ENCODE data around the gene TLCD3B.

TLCD3B gene

DNA sequence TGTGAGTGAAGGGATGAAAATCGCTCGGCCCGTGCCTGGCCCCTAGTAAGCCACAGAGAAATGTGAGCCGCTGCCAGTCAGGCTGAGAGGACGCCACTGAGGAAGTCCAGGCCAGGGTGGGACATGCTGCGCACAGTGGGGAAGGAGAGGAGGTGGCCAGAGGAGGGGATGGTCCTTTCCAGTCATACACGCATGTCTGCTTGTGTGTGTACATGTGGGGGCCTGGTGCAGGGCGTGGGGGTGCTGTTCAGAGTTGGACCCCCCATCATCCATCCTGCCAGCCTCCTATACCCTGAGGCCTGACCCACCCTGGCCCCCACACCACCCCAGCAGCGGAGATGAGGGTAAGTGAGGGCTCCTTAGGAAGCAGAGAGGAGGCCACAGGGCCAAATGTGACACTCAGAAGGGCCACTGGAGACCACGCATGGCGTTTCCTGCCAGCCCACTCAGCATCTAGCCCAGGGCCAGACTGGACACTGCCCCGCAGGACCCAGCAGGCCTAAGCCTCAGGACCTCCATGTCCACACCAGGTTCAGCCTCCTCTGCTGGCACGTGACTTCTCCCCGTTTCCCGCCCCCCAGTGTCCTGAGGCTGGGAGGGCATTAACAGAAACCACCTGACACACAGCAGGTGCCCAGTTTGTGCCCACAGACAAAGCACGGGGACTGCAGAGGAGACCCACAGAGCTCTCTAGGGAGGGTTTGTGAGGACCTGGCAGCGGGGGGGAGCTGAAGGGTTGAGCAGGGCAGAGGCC, 27.2 kb downstream of the TLCD3B start:
- no peak for DNase-seq

DNA sequence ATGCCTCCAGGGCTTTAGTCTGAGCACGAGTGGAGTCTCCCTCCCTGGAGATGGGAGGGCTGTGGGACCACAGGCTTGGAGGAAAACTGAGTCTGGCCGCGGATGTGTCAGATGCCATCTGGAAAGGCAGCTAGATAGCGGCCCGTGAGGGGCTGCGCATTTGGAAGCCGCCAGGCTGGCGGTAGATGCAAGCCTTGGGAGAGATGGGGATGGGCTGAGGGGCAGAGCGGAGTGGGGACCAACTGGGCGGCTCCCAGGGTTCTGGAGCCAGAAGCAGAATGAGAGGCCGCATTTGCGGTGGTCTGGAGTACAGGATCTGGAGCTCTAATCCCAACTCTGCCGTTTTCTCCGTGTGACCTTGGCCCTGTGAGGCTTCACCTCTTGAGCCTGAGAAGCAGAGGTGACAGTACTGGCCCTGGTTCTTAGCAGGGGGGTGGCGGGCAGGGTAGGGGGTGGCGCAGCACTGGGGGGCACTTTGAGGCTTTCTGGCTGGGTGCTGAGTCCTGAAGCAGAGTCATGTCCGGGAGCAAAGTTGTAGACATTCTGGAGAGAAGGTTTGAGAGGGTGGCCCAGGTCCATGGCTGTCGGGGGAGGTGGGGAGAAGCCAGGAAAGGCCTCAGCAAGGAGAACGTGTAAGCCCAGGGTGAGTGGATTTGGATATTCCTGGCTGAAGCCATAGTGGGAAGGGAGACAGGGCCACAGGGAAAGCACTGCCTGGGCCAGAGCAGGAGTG, 28.3 kb downstream of the TLCD3B start:
- no peak for DNase-seq

DNA sequence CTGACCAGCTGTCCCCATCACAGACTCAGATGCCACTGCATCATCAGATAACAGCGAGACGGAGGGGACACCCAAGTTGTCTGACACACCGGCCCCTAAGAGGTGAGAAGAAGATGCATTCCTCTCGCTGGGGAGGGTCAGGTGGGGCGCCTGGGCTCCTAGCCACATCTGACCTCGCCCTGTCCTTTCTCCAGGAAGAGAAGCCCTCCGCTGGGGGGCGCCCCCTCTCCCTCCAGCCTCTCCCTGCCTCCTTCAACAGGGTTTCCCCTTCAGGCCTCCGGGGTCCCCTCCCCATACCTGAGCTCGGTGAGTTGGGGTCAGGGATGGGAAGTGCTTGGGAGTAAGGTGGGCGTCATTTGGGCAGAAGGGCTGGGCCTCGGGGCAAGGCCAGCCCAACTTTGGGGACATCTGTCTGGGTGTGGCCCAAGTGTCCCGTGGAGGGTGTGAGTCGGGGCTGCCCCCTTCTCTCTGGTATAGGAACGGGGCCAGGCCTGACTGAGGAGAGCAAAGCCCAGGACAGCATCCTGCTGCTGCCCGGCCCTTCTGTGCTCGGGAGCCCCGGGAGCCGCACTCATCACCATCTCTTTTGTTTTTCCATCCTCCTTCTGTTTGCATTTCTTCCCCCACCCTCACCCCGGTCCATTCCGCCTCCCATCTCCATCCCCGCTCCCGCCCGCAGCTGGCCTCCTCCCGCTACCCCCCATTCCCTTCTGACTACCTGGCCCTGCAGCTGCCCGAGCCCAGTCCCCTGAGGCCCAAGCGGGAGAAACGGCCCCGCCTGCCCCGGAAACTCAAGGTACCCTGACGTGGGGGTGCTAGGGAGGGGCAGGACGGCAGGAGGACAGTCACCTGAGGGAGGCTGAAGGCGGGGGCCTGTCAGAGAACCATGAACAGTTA, 30.1 kb downstream of the TLCD3B start:
- DNase-seq: no peak

DNA sequence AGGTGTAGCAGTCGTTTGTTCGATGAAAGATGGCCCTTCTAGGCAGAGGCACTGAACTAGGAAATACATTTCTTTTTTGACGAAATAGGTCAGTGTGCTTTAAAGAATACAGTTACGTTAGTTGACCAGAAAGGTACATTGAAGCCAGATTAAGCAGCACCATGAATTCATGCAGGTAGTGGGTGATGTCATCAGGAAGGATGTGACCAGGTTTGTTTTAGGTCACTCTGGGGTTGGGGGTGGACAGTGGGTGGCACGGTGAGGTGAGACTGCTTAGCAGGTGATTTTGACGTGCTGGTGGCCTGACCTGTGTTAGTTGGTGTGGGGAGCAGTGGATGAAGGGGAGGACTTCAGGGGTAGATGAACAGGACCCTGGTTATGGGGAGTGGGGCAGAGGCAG, 31.5 kb downstream of the TLCD3B start:
- no peak for DNase-seq

DNA sequence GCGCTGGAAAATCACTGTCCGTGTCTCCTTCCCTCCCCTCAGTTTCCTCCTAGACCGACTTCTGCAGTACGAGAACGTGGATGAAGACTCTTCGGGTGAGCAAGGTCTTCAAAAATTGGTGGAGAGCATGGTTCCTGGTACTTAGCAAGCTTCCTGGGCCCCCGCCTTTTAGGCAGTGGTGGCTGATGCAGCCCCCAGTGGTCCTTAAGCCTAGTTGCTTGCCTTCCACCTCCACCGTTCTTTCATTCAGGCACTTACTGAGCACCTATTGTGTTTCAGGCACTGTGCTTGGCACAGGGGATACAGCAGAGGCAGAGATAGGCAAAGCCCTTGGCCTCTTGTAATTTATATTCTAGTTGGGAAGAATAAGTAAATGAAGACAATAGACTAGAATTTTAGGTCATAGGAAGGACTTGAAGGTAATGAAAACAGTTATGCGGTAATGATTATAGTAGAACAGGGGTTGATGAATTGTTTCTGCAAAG, 34.3 kb downstream of the TLCD3B start:
- DNase-seq: no peak

DNA sequence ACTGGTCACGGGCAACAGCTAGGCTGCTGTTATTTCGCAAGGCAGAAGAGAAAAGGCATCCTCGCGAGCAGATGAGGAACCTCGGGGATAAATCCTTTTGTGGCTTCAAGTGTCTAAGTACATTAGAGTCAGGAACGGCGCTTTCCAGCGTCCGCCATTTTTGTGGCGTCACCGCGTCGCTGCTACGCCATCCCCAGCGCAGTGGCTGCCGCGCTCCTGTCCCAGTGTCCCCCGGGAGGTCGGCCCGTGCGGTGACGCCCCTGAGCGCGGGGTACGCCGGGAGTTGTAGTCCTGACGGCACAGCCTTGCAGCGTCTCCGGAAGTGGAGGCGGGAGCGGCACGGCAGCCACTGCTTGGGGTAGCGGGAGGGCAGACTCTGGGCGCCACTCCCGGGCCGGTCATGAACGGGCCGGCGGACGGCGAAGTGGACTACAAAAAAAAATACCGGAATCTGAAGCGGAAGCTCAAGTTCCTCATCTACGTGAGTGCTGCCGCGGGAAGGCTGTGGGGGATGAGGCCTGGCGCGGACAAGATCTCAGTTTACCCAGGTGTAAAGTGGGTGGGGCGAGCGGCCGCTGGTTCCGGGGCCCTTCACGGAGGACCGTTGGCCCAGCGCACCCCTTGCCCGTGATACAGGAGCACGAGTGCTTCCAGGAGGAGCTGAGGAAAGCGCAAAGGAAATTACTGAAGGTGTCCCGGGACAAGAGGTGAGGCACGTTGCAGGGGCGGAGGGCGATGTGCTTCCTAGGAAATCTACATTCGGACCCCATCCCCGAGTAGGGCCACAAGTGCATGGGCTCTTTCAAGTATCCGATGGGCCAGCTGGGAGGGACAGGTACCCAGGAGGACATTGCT, 34.9 kb downstream of the TLCD3B start, which contains the start of gene INO80E:
INO80E (plus strand) TSS at position 331 of the 855 bp plus-strand sequence; CDS start at position 401, 70 bp downstream.
- DNase-seq: peak; percentile 99

DNA sequence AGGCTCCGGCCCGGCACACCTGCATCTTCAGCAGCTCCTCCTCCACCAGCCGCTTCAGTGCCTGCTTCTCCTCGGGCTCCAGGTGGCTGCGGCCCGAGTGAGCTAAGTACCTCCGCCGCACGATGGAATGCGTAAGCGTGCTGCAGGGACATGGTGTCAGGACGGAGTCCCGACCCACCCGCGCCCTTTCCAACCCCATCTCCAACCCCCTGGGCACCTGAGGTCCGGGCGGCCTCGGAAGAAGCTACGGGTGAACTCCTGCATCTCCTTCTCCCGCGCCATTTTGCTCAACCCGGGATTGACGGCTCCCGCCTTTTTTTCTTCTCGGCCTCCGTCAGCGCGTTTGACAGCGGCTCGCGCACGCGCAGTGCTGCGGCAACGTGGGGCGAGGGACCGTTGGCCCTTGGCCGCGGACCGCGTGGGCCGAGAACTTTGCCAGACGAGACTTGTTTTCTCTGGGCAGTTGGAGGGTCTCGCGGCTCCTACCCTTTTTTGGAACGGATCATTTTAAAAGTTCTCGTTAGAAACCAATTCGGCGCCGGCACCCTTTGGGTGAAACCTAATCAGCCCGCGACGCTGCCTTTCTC, 35.7 kb downstream of the TLCD3B start, which contains the start of gene HIRIP3:
HIRIP3 (minus strand) TSS at position 294 of the 587 bp plus-strand sequence; CDS start at position 282, 12 bp downstream.
- peak; percentile 83 for DNase-seq

DNA sequence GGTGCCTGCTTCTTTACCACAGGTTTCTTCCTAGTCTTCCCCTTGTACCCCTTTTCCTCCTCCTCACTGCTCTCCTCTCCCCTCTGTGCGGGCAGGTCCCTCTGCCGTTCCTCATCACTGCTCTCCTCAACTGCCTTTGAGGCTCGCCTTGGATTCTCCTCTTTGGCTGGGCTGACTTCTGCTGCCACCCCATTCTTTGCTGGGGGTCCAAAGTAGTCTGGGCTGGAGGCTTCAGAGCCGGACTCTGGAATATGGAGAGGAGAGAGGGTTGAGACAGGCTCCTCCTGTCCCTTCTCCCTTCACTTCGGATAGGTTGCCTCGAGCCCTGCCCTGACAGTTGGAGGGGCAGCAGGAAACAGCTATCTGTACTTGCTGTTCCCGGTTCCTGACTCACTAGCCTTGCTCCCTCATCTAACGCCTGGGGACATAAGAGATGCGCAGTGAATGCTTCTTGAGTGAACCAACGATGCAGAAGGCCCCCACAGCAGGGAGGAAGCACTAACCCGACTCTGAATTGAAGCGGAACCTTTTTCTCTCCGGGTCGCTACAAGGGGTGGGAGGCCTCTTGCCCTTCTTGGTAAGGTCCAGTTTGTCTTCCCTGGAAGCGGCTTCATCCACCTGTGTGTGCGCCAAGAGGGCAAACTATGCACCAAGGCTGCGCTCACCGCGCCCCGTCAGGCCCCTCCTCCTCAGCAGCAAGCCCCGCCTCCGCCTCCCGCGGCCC, 36.3 kb downstream of the TLCD3B start:
- no peak for DNase-seq

DNA sequence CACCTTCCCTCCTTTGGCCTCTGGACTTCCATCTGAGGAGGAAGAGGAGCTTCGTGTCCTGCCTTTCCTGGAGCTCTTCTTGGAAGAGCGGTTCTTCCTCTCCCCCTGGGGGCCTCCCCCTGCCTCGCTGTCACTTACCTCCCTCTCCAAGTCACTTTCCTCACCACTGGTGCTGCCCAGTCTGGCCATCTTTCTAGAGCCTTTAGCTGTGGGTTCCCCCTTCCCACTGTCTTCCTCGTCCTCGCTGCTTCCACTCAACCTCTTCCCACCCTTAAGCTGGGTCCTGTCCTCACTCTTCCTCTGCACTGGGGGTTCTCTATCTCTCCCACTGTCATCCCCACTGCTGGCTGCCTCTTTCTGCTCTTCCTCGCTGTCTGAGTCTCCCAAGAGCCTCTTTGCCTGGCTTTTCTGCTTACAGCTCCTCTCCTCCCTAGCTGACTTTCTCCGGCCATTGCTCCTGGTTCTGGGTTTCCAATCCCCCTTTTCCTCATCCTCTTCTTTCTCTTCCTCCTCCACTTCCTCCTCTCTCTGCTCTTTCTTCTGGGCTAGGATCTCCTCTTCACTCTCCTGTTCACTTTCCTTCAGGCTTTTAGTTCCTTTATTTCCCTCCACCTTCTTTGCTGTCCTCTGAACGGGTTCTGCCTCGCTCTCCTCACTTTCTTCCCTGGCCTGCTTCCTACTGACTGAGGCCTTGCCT, 37.0 kb downstream of the TLCD3B start:
- no peak for DNase-seq

DNA sequence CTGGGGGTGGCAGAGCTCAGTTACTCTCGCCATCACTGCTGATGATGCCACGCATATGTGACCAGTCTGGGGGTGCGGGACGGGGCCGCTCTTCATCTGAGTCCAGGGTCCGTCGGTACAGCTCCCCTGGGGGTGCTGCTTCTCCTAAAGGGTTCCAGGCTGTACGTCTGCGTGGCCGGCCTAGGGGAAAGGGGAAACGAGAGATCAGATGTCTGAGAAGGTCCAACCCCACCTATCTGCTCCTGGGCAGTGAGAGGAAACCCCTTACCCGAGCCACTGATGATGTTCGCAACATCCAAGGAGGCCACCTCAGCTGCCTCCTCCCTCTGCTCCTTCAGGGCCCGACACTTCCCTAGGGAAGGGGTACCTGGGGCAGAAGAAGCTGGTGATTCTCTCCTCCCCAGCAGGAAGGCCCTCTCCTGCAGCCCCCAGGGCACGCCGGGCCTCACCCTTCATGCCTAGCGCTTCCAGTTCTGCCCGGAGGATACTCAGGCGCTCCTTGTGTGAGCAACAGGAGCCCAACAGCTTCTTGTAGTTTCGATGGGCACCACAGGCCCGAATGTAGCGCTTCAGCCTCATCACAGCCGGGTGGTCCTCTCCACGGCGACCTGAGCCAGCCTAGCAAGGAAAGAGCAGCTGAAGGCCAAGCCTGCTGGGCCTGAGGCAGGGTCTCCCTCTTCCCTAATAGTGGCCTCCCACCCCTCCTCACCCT, 37.7 kb downstream of the TLCD3B start:
- no peak for DNase-seq

DNA sequence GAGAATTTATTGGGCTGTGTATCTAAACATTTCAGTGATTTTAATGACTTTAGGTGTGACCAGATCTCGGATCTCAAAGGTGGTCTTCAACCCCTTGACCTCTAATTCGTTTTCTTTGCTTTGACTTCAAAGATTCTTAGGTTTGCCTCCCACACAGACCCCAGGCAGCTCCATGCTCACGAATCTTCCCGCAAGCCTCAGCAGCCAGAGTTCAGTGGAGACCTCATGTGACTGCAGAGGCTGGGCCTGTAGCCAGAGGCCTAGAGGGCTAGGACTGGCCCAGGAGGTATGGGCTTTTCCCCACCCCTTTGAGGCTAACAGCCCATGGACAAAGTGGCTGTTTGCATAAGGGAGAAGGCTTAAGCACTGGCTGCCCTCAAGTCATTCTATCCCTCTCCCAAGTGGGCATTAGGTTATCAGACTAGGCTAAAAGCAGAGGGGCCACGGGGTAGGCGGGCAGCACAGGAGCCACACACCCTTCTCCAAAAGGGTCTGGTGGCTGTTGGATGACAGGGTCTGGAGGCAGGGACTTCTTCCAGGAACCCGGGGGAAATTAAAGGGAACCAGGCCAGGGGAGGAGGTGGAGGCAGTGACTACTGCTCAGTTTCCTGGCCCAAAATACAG, 38.6 kb downstream of the TLCD3B start:
- no peak for DNase-seq

DNA sequence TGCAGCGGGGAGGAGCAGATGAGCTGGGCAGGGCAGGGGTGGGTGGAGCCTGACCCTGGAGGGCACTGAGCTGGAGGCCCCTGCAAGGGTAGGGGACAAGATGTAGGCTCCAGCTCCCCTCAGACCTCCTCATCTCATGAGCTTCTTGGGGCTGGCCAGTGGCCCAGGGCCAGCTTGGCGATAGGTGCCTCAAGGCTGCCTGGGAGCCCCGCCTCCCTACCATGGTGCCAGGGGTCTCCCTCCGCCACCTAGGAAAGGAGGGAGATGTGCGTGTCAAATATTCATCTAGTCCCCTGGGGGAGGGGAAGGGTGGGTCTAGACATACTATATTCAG, 39.5 kb downstream of the TLCD3B start:
- no peak for DNase-seq

DNA sequence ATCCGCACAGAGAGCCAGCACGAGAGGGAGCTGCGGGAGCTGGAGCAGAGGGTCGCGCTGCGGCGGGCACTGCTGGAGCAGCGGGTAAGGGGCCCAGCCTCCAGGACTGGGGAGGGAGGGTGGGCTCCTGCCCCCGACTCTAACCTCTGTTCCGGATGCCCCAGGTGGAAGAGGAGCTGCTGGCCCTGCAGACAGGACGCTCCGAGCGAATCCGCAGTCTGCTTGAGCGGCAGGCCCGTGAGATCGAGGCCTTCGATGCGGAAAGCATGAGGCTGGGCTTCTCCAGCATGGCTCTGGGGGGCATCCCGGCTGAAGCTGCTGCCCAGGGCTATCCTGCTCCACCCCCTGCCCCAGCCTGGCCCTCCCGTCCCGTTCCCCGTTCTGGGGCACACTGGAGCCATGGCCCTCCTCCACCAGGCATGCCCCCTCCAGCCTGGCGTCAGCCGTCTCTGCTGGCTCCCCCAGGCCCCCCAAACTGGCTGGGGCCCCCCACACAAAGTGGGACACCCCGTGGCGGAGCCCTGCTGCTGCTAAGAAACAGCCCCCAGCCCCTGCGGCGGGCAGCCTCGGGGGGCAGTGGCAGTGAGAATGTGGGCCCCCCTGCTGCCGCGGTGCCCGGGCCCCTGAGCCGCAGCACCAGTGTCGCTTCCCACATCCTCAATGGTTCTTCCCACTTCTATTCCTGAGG, 40.0 kb downstream of the TLCD3B start:
- no peak for DNase-seq

DNA sequence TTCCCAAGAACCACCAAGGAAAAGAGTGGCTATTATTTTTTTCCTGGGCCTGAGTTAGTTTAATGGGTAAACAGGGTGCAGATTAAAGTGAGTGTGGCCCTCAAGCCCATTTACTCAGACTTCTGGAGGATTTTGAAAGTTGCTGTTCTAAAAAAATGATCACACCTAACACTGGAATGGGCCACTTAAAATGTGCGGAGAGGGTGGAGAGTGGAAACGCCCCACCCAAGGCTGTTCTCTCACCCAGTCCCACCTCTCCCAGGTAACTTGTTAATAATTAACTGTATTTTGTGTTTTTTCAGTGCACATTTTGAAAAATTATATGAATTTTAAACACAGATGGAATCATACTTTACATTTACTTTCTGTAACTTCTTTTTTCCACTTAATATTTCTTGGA, 41.0 kb downstream of the TLCD3B start:
- no peak for DNase-seq

DNA sequence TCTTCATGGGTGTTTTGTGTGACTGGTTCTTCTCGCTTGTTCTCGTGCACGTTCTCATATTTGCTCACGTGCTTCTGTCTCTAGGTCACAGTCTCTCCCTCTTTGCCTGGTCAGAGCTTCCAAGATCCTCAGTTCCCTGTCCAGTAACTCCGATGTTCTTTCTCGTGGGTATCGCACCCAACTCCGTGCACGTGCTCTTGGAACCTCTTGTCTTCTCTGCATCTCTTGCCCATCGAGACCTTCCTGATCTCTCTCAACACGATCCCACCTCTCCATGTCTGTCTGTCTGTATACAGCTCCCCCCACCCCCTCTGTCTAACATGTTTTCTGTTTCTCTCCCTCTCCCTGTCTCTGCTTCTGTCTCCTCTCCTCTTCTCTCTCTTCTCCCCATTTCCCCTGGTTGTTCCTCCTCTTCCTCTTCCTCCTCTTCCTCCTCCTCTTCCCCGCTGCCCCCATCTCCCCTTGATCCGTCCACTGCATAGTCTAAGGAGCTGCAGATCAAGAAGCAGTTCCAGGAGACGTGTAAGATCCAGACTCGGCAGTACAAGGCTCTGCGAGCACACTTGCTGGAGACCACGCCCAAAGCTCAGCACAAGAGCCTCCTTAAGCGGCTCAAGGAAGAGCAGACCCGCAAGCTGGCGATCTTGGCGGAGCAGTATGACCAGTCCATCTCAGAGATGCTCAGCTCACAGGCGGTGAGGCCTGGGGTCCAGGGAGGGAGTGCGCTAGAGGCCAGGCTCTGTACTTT, 41.8 kb downstream of the TLCD3B start:
- DNase-seq: no peak

DNA sequence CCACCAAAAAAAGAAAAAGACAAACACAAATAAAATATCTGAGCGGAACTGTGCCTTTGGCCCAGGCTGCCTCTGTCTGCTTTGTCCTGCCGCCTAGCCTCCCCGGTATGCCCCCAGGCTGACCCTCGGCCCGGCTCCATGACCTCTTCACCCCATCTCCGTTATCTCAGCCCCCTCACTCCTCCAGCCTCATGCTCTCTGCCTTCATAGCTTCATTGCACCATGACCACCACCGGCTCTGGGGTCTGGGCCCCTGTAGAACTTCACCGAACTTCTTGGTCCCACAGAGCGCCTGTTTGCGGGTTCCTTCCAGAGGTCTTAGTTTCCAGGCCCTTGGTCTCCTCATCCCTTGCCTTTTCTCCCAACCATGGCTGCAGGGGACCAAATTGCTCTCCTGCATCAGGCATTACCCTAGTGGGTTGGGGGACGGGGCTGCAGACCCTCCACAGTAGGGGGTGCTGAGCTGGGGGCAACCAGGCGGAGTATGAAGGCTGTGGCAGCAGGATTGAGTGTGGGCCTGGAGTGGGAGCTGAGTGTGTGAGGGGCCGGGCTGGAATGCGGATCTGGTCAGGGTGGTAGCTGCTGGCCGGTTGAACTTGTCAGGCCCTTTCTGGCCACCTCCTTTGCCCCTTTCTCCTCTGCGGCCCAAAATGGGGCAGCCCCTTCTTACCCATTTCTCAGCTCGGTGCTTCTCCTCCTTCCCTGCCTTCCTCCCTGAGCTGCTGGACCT, 42.6 kb downstream of the TLCD3B start:
- no peak for DNase-seq

Data from T-helper 9 cell (primary cell).